Measurements from ENCODE around the gene PPP1R15A.

- TF ChIP-seq ZFP3 (CRISPR knock-in tag; IDR thresholded peaks at IDR 0.05) (no peak), ZNF70 (CRISPR knock-in tag; IDR thresholded peaks at IDR 0.05) (no peak), PPARA (CRISPR knock-in tag; IDR thresholded peaks at IDR 0.05; ENCODE audit: borderline replicate concordance) (no peak), ARNTL (CRISPR knock-in tag; IDR thresholded peaks at IDR 0.05; ENCODE audit: borderline replicate concordance, low read depth) (no peak), ZFP30 (CRISPR knock-in tag; IDR thresholded peaks at IDR 0.05) (no peak), SNAI2 (CRISPR knock-in tag; IDR thresholded peaks at IDR 0.05) (no peak), PATZ1 (CRISPR knock-in tag; IDR thresholded peaks at IDR 0.05; ENCODE audit: borderline replicate concordance) (no peak), TCF4 (CRISPR knock-in tag; IDR thresholded peaks at IDR 0.05; ENCODE audit: borderline replicate concordance) (no peak), ESRRG (CRISPR knock-in tag; IDR thresholded peaks at IDR 0.05) (no peak), GLIS3 (CRISPR knock-in tag; IDR thresholded peaks at IDR 0.05) (no peak), BACH2 (CRISPR knock-in tag; IDR thresholded peaks at IDR 0.05; ENCODE audit: borderline replicate concordance) (no peak), TOX (CRISPR knock-in tag; IDR thresholded peaks at IDR 0.05; ENCODE audit: borderline replicate concordance) (no peak), OSR1 (CRISPR knock-in tag; IDR thresholded peaks at IDR 0.05) (no peak)
- TF ChIP-seq, protein P1, sequence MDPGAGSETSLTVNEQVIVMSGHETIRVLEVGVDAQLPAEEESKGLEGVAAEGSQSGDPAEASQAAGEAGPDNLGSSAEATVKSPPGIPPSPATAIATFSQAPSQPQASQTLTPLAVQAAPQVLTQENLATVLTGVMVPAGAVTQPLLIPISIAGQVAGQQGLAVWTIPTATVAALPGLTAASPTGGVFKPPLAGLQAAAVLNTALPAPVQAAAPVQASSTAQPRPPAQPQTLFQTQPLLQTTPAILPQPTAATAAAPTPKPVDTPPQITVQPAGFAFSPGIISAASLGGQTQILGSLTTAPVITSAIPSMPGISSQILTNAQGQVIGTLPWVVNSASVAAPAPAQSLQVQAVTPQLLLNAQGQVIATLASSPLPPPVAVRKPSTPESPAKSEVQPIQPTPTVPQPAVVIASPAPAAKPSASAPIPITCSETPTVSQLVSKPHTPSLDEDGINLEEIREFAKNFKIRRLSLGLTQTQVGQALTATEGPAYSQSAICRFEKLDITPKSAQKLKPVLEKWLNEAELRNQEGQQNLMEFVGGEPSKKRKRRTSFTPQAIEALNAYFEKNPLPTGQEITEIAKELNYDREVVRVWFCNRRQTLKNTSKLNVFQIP (CRISPR knock-in tag; IDR thresholded peaks at IDR 0.05; ENCODE audit: borderline replicate concordance, low read depth) = no peak
Measured at GRCh38 chr19:48896191-48896720, 24.0 kb downstream of the PPP1R15A start.

All from SK-N-SH treated with all-trans-retinoic acid at 6 μM for 48 hours (cell line).